H1 (cell line): ENCODE results near the gene MARCHF3. TPM values are rescaled to one million over a fixed set of nuclear protein-coding genes. Genes with fewer than 3 reads are reported as not detected.

Experiments
- CTCF ChIA-PET: fragments of 300-600 bp; sonication (Branson Sonifier 250); formaldehyde crosslinking; loops from one replicate; lab custom pipeline; 2021; ENCODE audit not compliant: partially characterized antibody; lab: Charles Lee
- POLR2A ChIA-PET: fragments of 300-600 bp; sonication (Branson Sonifier 250); formaldehyde crosslinking; loops from one replicate; lab custom pipeline; 2021; ENCODE audit warnings: inconsistent platforms; ENCODE audit not compliant: partially characterized antibody; lab: Charles Lee
- DNase-seq, 2 experiments: peaks; one replicate each; pipeline versions ENCODE4 v3.0.0 to v3.0.0-alpha.2; 2010 to 2022; ENCODE audit warnings: low spot score in 2 of 2, low read depth in 1 of 2, mixed read lengths in 1 of 2
- FAIRE-seq: peaks from 2 replicates; lab custom pipeline; 2011; peaks lifted over from hg19 to GRCh38; lab: Jason Lieb, UNC
- H2AFZ ChIP-seq: 2 replicates; pipeline ENCODE4 v1.8.1; 2012; ENCODE audit warnings: low read length, inconsistent platforms
- H2AK5ac ChIP-seq: 2 replicates; pipeline ENCODE4 v1.6.1; 2013; ENCODE audit warnings: low read depth, low read length
- H2BK120ac ChIP-seq: replicated peaks from 2 replicates; pipeline ENCODE3; 2013; ENCODE audit warnings: low read depth, low read length, inconsistent platforms
- H2BK12ac ChIP-seq: 2 replicates; pipeline ENCODE4 v1.6.1; 2013; ENCODE audit warnings: low read depth, low read length
- H2BK15ac ChIP-seq: 2 replicates; pipeline ENCODE4 v1.6.1; 2013; ENCODE audit warnings: low read length
- H2BK20ac ChIP-seq: 2 replicates; pipeline ENCODE4 v1.6.1; 2013; ENCODE audit warnings: low read length
- H2BK5ac ChIP-seq: 2 replicates; pipeline ENCODE4 v1.6.1; 2013; ENCODE audit warnings: low read depth, low read length
- H3K14ac ChIP-seq: 2 replicates; pipeline ENCODE4 v1.6.1; 2013; ENCODE audit warnings: inconsistent platforms; ENCODE audit not compliant: insufficient read length
- H3K18ac ChIP-seq: 2 replicates; pipeline ENCODE4 v1.6.1; 2013; ENCODE audit warnings: low read length; ENCODE audit errors: extremely low read depth
- H3K23ac ChIP-seq: 2 replicates; pipeline ENCODE4 v1.6.1; 2013; ENCODE audit warnings: inconsistent platforms; ENCODE audit not compliant: insufficient read length
- H3K23me2 ChIP-seq: 2 replicates; pipeline ENCODE4 v1.6.1; 2013; ENCODE audit warnings: low read depth, low read length
- H3K27ac ChIP-seq: 2 replicates; pipeline ENCODE4 v1.6.1; 2011; ENCODE audit warnings: low read depth, low read length, inconsistent platforms
- H3K27me3 ChIP-seq, 4 experiments: replicated peaks in 1 of 4; 1 replicate in 1 of 4; 2 replicates in 3 of 4; pipeline versions ENCODE4 v1.6.1 to v1.8.1; 2011 to 2013; ENCODE audit warnings: low read length in 3 of 4, mild to moderate bottlenecking in 3 of 4, inconsistent platforms in 2 of 4, mixed read lengths in 2 of 4, moderate library complexity in 1 of 4; ENCODE audit not compliant: control insufficient read depth in 3 of 4, insufficient read depth in 3 of 4; ENCODE audit errors: extremely low read depth in 1 of 4
- H3K36me3 ChIP-seq, 4 experiments: 2 replicates each; pipeline versions ENCODE4 v1.6.1 to v1.8.1; 2011 to 2013; ENCODE audit warnings: mild to moderate bottlenecking in 4 of 4, low read length in 3 of 4, moderate library complexity in 2 of 4, control low read depth in 1 of 4, inconsistent platforms in 1 of 4; ENCODE audit not compliant: insufficient read depth in 4 of 4, control insufficient read depth in 2 of 4
- H3K4ac ChIP-seq: replicated peaks from 2 replicates; pipeline ENCODE3; 2013; ENCODE audit warnings: low read length, low read depth, mixed read lengths, inconsistent platforms; ENCODE audit not compliant: insufficient read length
- H3K4me1 ChIP-seq, 4 experiments: replicated peaks in 1 of 4; 1 replicate in 1 of 4; 2 replicates in 3 of 4; pipeline versions ENCODE4 v1.6.1 to v1.8.1; 2011 to 2013; ENCODE audit warnings: low read length in 3 of 4, inconsistent platforms in 2 of 4, mixed read lengths in 1 of 4; ENCODE audit not compliant: insufficient read depth in 4 of 4, control insufficient read depth in 3 of 4
- H3K4me2 ChIP-seq, 2 experiments: 2 replicates each; pipeline versions ENCODE4 v1.6.1 to v1.8.1; 2011 to 2013; ENCODE audit warnings: low read depth in 2 of 2, low read length in 2 of 2, control low read depth in 1 of 2, inconsistent platforms in 1 of 2, mild to moderate bottlenecking in 1 of 2; ENCODE audit not compliant: insufficient read depth in 1 of 2
- H3K4me3 ChIP-seq, 4 experiments: fragments of 200-600, 300-600 bp in 1 of 4; sonication (generic), shearing (Covaris generic), sonication (Bioruptor Twin) in 1 of 4; 2 replicates each; pipeline versions ENCODE4 v1.5.1 to v1.8.1; 2011 to 2016; ENCODE audit warnings: low read length in 4 of 4, low read depth in 3 of 4, control low read depth in 2 of 4, inconsistent platforms in 2 of 4, mild to moderate bottlenecking in 2 of 4, mixed read lengths in 1 of 4, moderate library complexity in 1 of 4; ENCODE audit not compliant: insufficient read depth in 2 of 4; ENCODE audit errors: extremely low read depth in 1 of 4
- H3K56ac ChIP-seq: replicated peaks from 2 replicates; pipeline ENCODE3; 2013; ENCODE audit warnings: low read depth, mild to moderate bottlenecking, mixed read lengths, low read length, inconsistent platforms; ENCODE audit not compliant: insufficient read length
- H3K79me1 ChIP-seq: 2 replicates; pipeline ENCODE4 v1.6.1; 2013; ENCODE audit warnings: low read depth, low read length, control low read depth
- H3K79me2 ChIP-seq, 2 experiments: 2 replicates each; pipeline versions ENCODE4 v1.6.1 to v1.8.1; 2012 to 2013; ENCODE audit warnings: low read length in 2 of 2, mild to moderate bottlenecking in 2 of 2, inconsistent platforms in 1 of 2; ENCODE audit not compliant: insufficient read depth in 2 of 2, control insufficient read depth in 1 of 2
- H3K9ac ChIP-seq, 4 experiments: replicated peaks in 1 of 4; 1 replicate in 1 of 4; 2 replicates in 3 of 4; pipeline versions ENCODE4 v1.6.1 to v1.8.1; 2011 to 2013; ENCODE audit warnings: low read depth in 3 of 4, low read length in 3 of 4, control low read depth in 2 of 4, mild to moderate bottlenecking in 2 of 4, moderate library complexity in 2 of 4, inconsistent platforms in 1 of 4; ENCODE audit errors: extremely low read depth in 1 of 4
- H3K9me3 ChIP-seq, 2 experiments: 2 replicates each; pipeline versions ENCODE4 v1.6.1 to v1.8.1; 2012 to 2013; ENCODE audit warnings: mild to moderate bottlenecking in 2 of 2, moderate library complexity in 2 of 2, control low read depth in 1 of 2, inconsistent platforms in 1 of 2, low read depth in 1 of 2, low read length in 1 of 2, mixed read lengths in 1 of 2; ENCODE audit not compliant: insufficient read depth in 2 of 2
- H4K20me1 ChIP-seq, 2 experiments: replicated peaks in 1 of 2; 2 replicates each; pipeline versions ENCODE3 to v1.8.1; 2011 to 2013; ENCODE audit warnings: inconsistent platforms in 2 of 2, low read length in 2 of 2, mild to moderate bottlenecking in 1 of 2; ENCODE audit not compliant: insufficient read depth in 2 of 2, control insufficient read depth in 1 of 2
- H4K5ac ChIP-seq: 2 replicates; pipeline ENCODE4 v1.6.1; 2013; ENCODE audit warnings: low read length, low read depth, mixed read lengths, inconsistent platforms; ENCODE audit not compliant: insufficient read length
- H4K8ac ChIP-seq: 2 replicates; pipeline ENCODE4 v1.8.0; 2013; ENCODE audit warnings: mild to moderate bottlenecking, moderate library complexity, low read length, inconsistent platforms; ENCODE audit not compliant: insufficient read depth; ENCODE audit errors: extremely low read depth
- H4K91ac ChIP-seq: replicated peaks from 2 replicates; pipeline ENCODE3; 2013; ENCODE audit warnings: low read length, mixed read lengths, inconsistent platforms; ENCODE audit not compliant: insufficient read length
- ATF3 ChIP-seq: IDR thresholded peaks from 2 replicates; pipeline ENCODE4 v1.6.1; 2011; ENCODE audit warnings: low read depth, mild to moderate bottlenecking, low read length; ENCODE audit not compliant: insufficient read depth
- CHD1 ChIP-seq: IDR thresholded peaks from 2 replicates; pipeline ENCODE4 v1.6.1; 2012; ENCODE audit warnings: low read depth, low read length, improper control_type of control experiment
- CHD2 ChIP-seq: IDR thresholded peaks from 2 replicates; pipeline ENCODE4 v1.6.1; 2012; ENCODE audit warnings: low read length, improper control_type of control experiment
- CREB1 ChIP-seq: IDR thresholded peaks from 2 replicates; pipeline ENCODE4 v1.6.1; 2012; ENCODE audit warnings: inconsistent platforms
- EP300 ChIP-seq, 2 experiments: IDR thresholded peaks; 1 replicate in 1 of 2; 2 replicates in 1 of 2; pipeline ENCODE4 v1.6.1; 2011 to 2012; ENCODE audit warnings: low read depth in 2 of 2, low read length in 2 of 2, mild to moderate bottlenecking in 2 of 2, borderline replicate concordance in 1 of 2, inconsistent platforms in 1 of 2, moderate library complexity in 1 of 2
- EZH2 ChIP-seq: fragments of 200-600 bp; sonication (generic); IDR thresholded peaks from 2 replicates; pipeline ENCODE4 v1.7.1; 2012; ENCODE audit warnings: low read depth, mild to moderate bottlenecking, moderate library complexity, low read length, inconsistent platforms; ENCODE audit not compliant: severe bottlenecking
- GTF2F1 ChIP-seq: IDR thresholded peaks from 2 replicates; pipeline ENCODE4 v1.6.1; 2012; ENCODE audit warnings: low read depth, low read length, improper control_type of control experiment, borderline replicate concordance
- KDM1A ChIP-seq: fragments of 200-600, 300-600 bp; sonication (generic); IDR thresholded peaks from 2 replicates; pipeline ENCODE4 v1.7.1; 2016; ENCODE audit warnings: mild to moderate bottlenecking, low read length, borderline replicate concordance
- MAFK ChIP-seq: IDR thresholded peaks from 2 replicates; pipeline ENCODE4 v1.6.1; 2012; ENCODE audit warnings: low read depth, mild to moderate bottlenecking, improper control_type of control experiment, low read length
- RFX5 ChIP-seq: IDR thresholded peaks from 2 replicates; pipeline ENCODE4 v1.6.1; 2011; ENCODE audit warnings: low read depth, low read length, improper control_type of control experiment, borderline replicate concordance
- TAF1 ChIP-seq: IDR thresholded peaks from 2 replicates; pipeline ENCODE4 v1.6.1; 2011; ENCODE audit warnings: mild to moderate bottlenecking, low read depth, low read length
- WGBS, 2 experiments: shearing (Covaris generic) in 1 of 2; methylation state at CpG; one replicate each; pipeline versions ENCODE4 v1.1.6 to v1.1.7; 2013 to 2015; ENCODE audit warnings: low lambda C conversion rate in 2 of 2, mixed read lengths in 2 of 2, inconsistent platforms in 1 of 2, low coverage in 1 of 2, missing lambda C conversion rate in 1 of 2; ENCODE audit not compliant: insufficient replicate concordance in 2 of 2, insufficient coverage in 1 of 2, insufficient read length in 1 of 2; ENCODE audit errors: extremely low coverage in 1 of 2, missing lambda C conversion rate in 1 of 2; 5-methylcytosine and 5-hydroxymethylcytosine counted together
- polyA plus RNA-seq, 7 experiments: library from polyadenylated mRNA; depleted of rRNA in 3 of 7; stranded (reverse) in 5 of 7; unstranded in 2 of 7; fragments of >200 nt in 5 of 7; fragments of 200-250 nt in 2 of 7; gene quantifications; 1 replicate in 5 of 7; 2 replicates in 1 of 7; 4 replicates in 1 of 7; pipeline versions ENCODE4 v1.2.1 to v1.2.3, GENCODE V29; 2011 to 2013; ENCODE audit warnings: missing spikeins in 2 of 7, mixed read lengths in 2 of 7
- total RNA-seq: library from RNA; stranded (reverse); fragmentation: NEBNext Ultra II Directional; extraction: Animal tissue kit (Norgen Biotek cat#: 25700); gene quantifications from 2 replicates; pipeline ENCODE4 v1.2.1, GENCODE V29; 2021

Gene MARCHF3
- total and polyA plus RNA-seq, 2 of the 8 experiments (the other 6 are each of a cell fraction or from before 2014, with no cell fraction given) = 12.0 to 16.9 TPM

DNA sequence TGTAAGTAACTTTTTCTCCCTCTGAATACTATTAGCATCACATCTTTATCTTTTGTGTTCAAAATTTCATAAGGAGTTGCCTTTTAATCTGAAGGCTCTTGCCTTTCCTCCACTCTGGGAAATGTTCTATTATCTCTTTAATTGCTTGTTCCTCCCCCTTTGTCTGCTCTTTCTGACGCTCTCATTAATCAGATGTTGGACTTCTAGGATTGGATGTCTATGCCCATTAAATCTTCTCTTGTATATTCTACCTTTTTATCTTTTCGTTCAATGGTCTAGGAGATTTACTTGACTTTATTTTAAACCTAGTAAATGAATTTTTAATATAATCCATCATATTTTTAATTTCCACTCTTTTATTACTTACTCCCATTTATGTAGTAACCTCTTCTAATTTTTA, 76.7 kb downstream of the MARCHF3 start:
- no peak overlapping the region for H2BK5ac ChIP-seq
- no peak overlapping the region for H4K91ac ChIP-seq
- H4K20me1 ChIP-seq = no peaks in the 10 kb centered on the region
- H3K56ac ChIP-seq = no peak overlapping the region
- no peaks in the 10 kb centered on the region for H3K36me3 ChIP-seq
- H3K23me2 ChIP-seq = no peaks in the 10 kb centered on the region; the same call in 1 of the 2 replicates
- 87% methylated on average over 2 of the region's 2 CpGs; no CpG with 5 or more reads in 1 of the 2 experiments for WGBS, 2 experiments
- H2BK12ac ChIP-seq = no peak overlapping the region
- no peak overlapping the region for H4K8ac ChIP-seq
- H3K79me2 ChIP-seq = no peaks in the 10 kb centered on the region
- POLR2A ChIA-PET = no interaction called here
- no peaks in the 10 kb centered on the region for H3K79me1 ChIP-seq
- H2BK15ac ChIP-seq = no peak overlapping the region
- no peak overlapping the region for H3K23ac ChIP-seq
- H3K27me3 ChIP-seq = no peaks in the 10 kb centered on the region
- no peak for DNase-seq
- H3K4me3 ChIP-seq = no peak overlapping the region
- no peaks in the 10 kb centered on the region for H3K9me3 ChIP-seq
- no peak overlapping the region for H3K9ac ChIP-seq
- H2BK20ac ChIP-seq = no peak overlapping the region
- H3K4me1 ChIP-seq = peaks cover 0 to 2% (median 0%) of the 10 kb centered on the region in 4 experiments; a peak in 1 of 7 replicates
- FAIRE-seq = no peak
- no peak overlapping the region for H2AK5ac ChIP-seq
- no peak overlapping the region for H3K4me2 ChIP-seq
- no peak overlapping the region for H4K5ac ChIP-seq
- no peak overlapping the region for H3K4ac ChIP-seq
- CTCF ChIA-PET = interaction anchor here (0.6 kb wide), 1 partner anchor 157 kb away, joined by 3 read pairs; no protein-coding TSS in a partner anchor
- no peak overlapping the region for H3K27ac ChIP-seq
- no peak overlapping the region for H3K18ac ChIP-seq
- H2BK120ac ChIP-seq = no peak overlapping the region
- no peak overlapping the region for H3K14ac ChIP-seq
- H2AFZ ChIP-seq = no peak overlapping the region
- TF ChIP-seq TAF1 = no peak
- no peak for TF ChIP-seq GTF2F1
- no peak for TF ChIP-seq CHD2
- TF ChIP-seq ATF3 = no peak
- no peak for TF ChIP-seq CREB1
- TF ChIP-seq MAFK = no peak
- TF ChIP-seq EP300 (IDR thresholded peaks at IDR 0.05; ENCODE audit: borderline replicate concordance in 1 of 2, low read depth in 2 of 2, low read length in 2 of 2) = no peak
- no peak for TF ChIP-seq KDM1A
- TF ChIP-seq RFX5 = no peak
- no peak for TF ChIP-seq EZH2
- TF ChIP-seq CHD1 = no peak
